CD4-positive, alpha-beta T cell (primary cell): ENCODE measurements around the gene RIT2. TPM values are rescaled to one million over a fixed set of nuclear protein-coding genes. Genes with fewer than 3 reads are reported as not detected.

Experiments
- ATAC-seq: fragments of 200-7000 bp; cut with Tn5 transposase; one replicate; pipeline ENCODE4 v1.10.0; 2022; ENCODE audit warnings: mild to moderate bottlenecking; ENCODE audit not compliant: poor library complexity
- CTCF ChIA-PET: fragments of 350-600 bp; sonication (Branson Sonifier 250); formaldehyde crosslinking; loops from one replicate; lab custom pipeline; 2021; ENCODE audit warnings: antibody characterized with exemption, inconsistent platforms; lab: Charles Lee
- POLR2A ChIA-PET: fragments of 350-600 bp; sonication (Branson Sonifier 250); formaldehyde crosslinking; loops from one replicate; lab custom pipeline; 2021; ENCODE audit warnings: antibody characterized with exemption, inconsistent platforms; lab: Charles Lee
- DNase-seq, 14 experiments: peaks; one replicate each; pipeline ENCODE4 v3.0.0-alpha.2; 2013 to 2020; ENCODE audit warnings: mixed read lengths in 2 of 14
- H3K27ac ChIP-seq, 2 donors: one replicate each; pipeline versions ENCODE4 v1.5.1 to v1.7.0; 2013; ENCODE audit warnings: low read length in 2 of 2, low read depth in 1 of 2, mild to moderate bottlenecking in 1 of 2
- H3K27me3 ChIP-seq, 2 experiments: 1 replicate in 1 of 2; 2 replicates in 1 of 2; pipeline versions ENCODE4 v1.6.1 to v1.7.0; 2013; ENCODE audit warnings: low read length in 2 of 2, control low read depth in 1 of 2, mild to moderate bottlenecking in 1 of 2, moderate library complexity in 1 of 2; ENCODE audit not compliant: insufficient read depth in 2 of 2, control insufficient read depth in 1 of 2
- H3K36me3 ChIP-seq: one replicate; pipeline ENCODE4 v1.6.1; 2013; ENCODE audit warnings: low read length, control low read depth; ENCODE audit not compliant: insufficient read depth
- H3K4me1 ChIP-seq: one replicate; pipeline ENCODE4 v1.6.1; 2013; ENCODE audit warnings: low read length, control low read depth; ENCODE audit not compliant: insufficient read depth
- H3K4me3 ChIP-seq: one replicate; pipeline ENCODE4 v1.5.1; 2013; ENCODE audit warnings: mild to moderate bottlenecking, low read length, moderate library complexity
- H3K9me3 ChIP-seq, 2 experiments: 1 replicate in 1 of 2; 2 replicates in 1 of 2; pipeline versions ENCODE4 v1.6.1 to v1.7.0; 2013; ENCODE audit warnings: low read length in 2 of 2, mild to moderate bottlenecking in 2 of 2, control low read depth in 1 of 2, moderate library complexity in 1 of 2; ENCODE audit not compliant: control insufficient read depth in 1 of 2, insufficient read depth in 1 of 2
- H3K27ac Mint-ChIP-seq: one replicate; pipeline ENCODE4 v1.8.0; 2020; ENCODE audit warnings: mixed read lengths
- H3K27me3 Mint-ChIP-seq: one replicate; pipeline ENCODE4 v1.8.0; 2021; ENCODE audit warnings: mixed read lengths
- H3K36me3 Mint-ChIP-seq: one replicate; pipeline ENCODE4 v1.8.0; 2021; ENCODE audit warnings: low read depth, mixed read lengths
- H3K4me1 Mint-ChIP-seq: one replicate; pipeline ENCODE4 v1.8.0; 2021; ENCODE audit warnings: low read depth, mixed read lengths
- H3K4me3 Mint-ChIP-seq: one replicate; pipeline ENCODE4 v1.8.0; 2020; ENCODE audit warnings: mild to moderate bottlenecking, mixed read lengths
- H3K9me3 Mint-ChIP-seq: one replicate; pipeline ENCODE4 v1.8.0; 2020; ENCODE audit warnings: mixed read lengths
- intact Hi-C, 2 experiments: fragments of 100-400 bp; cut with DNase I in 1 of 2; cut with micrococcal nuclease in 1 of 2; formaldehyde crosslinking; loops; one replicate each; pipeline versions ENCODE4 v1.15.1 to v1.9.0; 2023 to 2025; cut with DNase I, micrococcal nuclease
- total RNA-seq, 174 experiments: library from RNA in 2 of 174; stranded (reverse) in 2 of 174; gene quantifications; one replicate each; pipeline ENCODE4 v1.2.3 and lab custom pipeline; 2021 to 2026
- TF ChIP-seq, protein P1 (sequence below): fragments of 200-600 bp; IDR thresholded peaks from one replicate; pipeline ENCODE4 v1.8.0; 2022; ENCODE audit warnings: antibody characterized with exemption, mild to moderate bottlenecking

RIT2 gene
- total RNA-seq, 2 experiments from 2014 or later: not detected

GRCh38 chr18:42864876-42865275, 250.6 kb downstream of the RIT2 start:
- Histone ChIP-seq H3K27ac (no peak overlapping the region), H3K36me3 (no peaks in the 10 kb centered on the region), H3K27me3 (no peaks in the 10 kb centered on the region), H3K4me1 (no peaks in the 10 kb centered on the region), H3K9me3 (peaks cover 0 to 3% of the 10 kb centered on the region in 2 experiments), H3K4me3 (no peak overlapping the region)
- Mint-ChIP-seq H3K4me1 (no peaks in the 10 kb centered on the region), H3K36me3 (no peaks in the 10 kb centered on the region), H3K27ac (no peak overlapping the region), H3K27me3 (no peaks in the 10 kb centered on the region), H3K4me3 (no peak overlapping the region), H3K9me3 (peaks cover 6% of the 10 kb centered on the region)
- DNase-seq (no peak), ATAC-seq (no peak)
- ChIA-PET CTCF (no interaction called here), POLR2A (no interaction called here)
- intact Hi-C loops: no loop called here
- TF ChIP-seq, protein P1, sequence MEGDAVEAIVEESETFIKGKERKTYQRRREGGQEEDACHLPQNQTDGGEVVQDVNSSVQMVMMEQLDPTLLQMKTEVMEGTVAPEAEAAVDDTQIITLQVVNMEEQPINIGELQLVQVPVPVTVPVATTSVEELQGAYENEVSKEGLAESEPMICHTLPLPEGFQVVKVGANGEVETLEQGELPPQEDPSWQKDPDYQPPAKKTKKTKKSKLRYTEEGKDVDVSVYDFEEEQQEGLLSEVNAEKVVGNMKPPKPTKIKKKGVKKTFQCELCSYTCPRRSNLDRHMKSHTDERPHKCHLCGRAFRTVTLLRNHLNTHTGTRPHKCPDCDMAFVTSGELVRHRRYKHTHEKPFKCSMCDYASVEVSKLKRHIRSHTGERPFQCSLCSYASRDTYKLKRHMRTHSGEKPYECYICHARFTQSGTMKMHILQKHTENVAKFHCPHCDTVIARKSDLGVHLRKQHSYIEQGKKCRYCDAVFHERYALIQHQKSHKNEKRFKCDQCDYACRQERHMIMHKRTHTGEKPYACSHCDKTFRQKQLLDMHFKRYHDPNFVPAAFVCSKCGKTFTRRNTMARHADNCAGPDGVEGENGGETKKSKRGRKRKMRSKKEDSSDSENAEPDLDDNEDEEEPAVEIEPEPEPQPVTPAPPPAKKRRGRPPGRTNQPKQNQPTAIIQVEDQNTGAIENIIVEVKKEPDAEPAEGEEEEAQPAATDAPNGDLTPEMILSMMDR: no peak

- Histone ChIP-seq H3K27me3 (no peaks in the 10 kb centered on the region), H3K9me3 (peaks cover 3 to 5% of the 10 kb centered on the region in 2 experiments), H3K4me1 (no peaks in the 10 kb centered on the region), H3K27ac (no peak overlapping the region), H3K36me3 (no peaks in the 10 kb centered on the region), H3K4me3 (no peak overlapping the region)
- no peaks in the 10 kb centered on the region for H3K27me3 Mint-ChIP-seq
- no peak for ATAC-seq
- ChIA-PET CTCF (no interaction called here), POLR2A (no interaction called here)
- no peaks in the 10 kb centered on the region for H3K36me3 Mint-ChIP-seq
- peaks cover 8% of the 10 kb centered on the region for H3K9me3 Mint-ChIP-seq
- H3K4me1 Mint-ChIP-seq: no peaks in the 10 kb centered on the region
- H3K4me3 Mint-ChIP-seq: no peak overlapping the region
- TF ChIP-seq, protein P1: no peak
- H3K27ac Mint-ChIP-seq: no peak overlapping the region
- intact Hi-C loops: no loop called here
- DNase-seq: no peak
These were observed 254.2 kb downstream of the RIT2 start for GRCh38 chr18:42861271-42861670.

DNA sequence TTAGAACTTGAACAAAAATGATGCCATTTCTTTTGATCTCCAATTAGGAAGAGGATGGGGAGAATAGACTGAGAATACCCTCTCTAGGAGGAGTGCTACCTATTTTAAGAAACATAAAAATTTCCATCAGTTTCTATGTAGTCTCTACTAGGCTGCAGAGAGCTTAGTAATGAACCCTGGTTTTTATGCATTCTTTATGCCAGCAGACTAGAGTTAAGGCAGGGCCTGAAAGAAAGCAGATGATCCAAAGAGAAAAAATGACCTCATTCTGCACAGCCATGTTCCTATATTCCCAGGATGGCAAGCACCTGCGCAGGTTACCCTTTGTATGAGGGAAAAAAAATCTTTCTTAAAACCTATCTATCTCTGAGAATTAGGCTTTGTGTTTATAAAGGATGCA, 254.9 kb downstream of the RIT2 start:
- H3K4me3 Mint-ChIP-seq: no peak overlapping the region
- Histone ChIP-seq H3K27me3 (no peaks in the 10 kb centered on the region), H3K4me3 (no peak overlapping the region), H3K4me1 (no peaks in the 10 kb centered on the region), H3K36me3 (no peaks in the 10 kb centered on the region), H3K9me3 (peaks cover 3 to 5% of the 10 kb centered on the region in 2 experiments), H3K27ac (no peak overlapping the region)
- ChIA-PET CTCF (no interaction called here), POLR2A (no interaction called here)
- no peak for DNase-seq
- intact Hi-C loops: no loop called here
- peaks cover 7% of the 10 kb centered on the region for H3K9me3 Mint-ChIP-seq
- no peaks in the 10 kb centered on the region for H3K4me1 Mint-ChIP-seq
- TF ChIP-seq, protein P1: no peak
- no peak overlapping the region for H3K27ac Mint-ChIP-seq
- ATAC-seq: no peak
- H3K27me3 Mint-ChIP-seq: no peaks in the 10 kb centered on the region
- H3K36me3 Mint-ChIP-seq: no peaks in the 10 kb centered on the region
